K562 (cell line): ENCODE measurements around the gene PRSS22. TPM values are rescaled to one million over a fixed set of nuclear protein-coding genes. Genes with fewer than 3 reads are reported as not detected.

Experiments used
- ATAC-seq: fragments of 200-7000 bp; cut with Tn5 transposase; 3 replicates; pipeline ENCODE4 v1.9.1; 2020; ENCODE audit warnings: moderate library complexity
- BruUV-seq: library from RNA; stranded (reverse); fragments of 400-500 nt; replicated peaks from 2 replicates; lab custom pipeline; 2021; lab: Mats Ljungman, UMichigan
- CTCF ChIA-PET: fragments of 300-600 bp; formaldehyde crosslinking; extraction: SDS; loops from one replicate; lab custom pipeline; 2021; ENCODE audit warnings: low intra/inter-chr PET ratio; lab: Yijun Ruan, JAX
- POLR2A ChIA-PET: fragments of 300-600, 350-650 bp; sonication (Branson Sonifier 250); formaldehyde crosslinking; extraction: SDS; loops from one replicate; lab custom pipeline; 2021; ENCODE audit warnings: antibody characterized with exemption, inconsistent platforms; lab: Yijun Ruan, JAX
- DNase-seq, 4 experiments: peaks; one replicate each; pipeline versions ENCODE4 v3.0.0 to v3.0.0-alpha.2; 2011 to 2018; ENCODE audit warnings: low spot score in 3 of 4, mixed read lengths in 3 of 4; ENCODE audit errors: extremely low read depth in 1 of 4
- FAIRE-seq: peaks from 2 replicates; lab custom pipeline; 2011; peaks lifted over from hg19 to GRCh38; lab: Jason Lieb, UNC
- H2AFZ ChIP-seq: 2 replicates; pipeline ENCODE4 v1.6.0; 2011; ENCODE audit warnings: low read depth, low read length, control low read depth, inconsistent platforms
- H3K27ac ChIP-seq: fragments of 200-600 bp; 3 replicates; pipeline ENCODE4 v1.8.0; 2011; ENCODE audit warnings: low read depth, mild to moderate bottlenecking, control low read depth, inconsistent platforms, low read length, moderate library complexity, mixed read lengths; ENCODE audit errors: extremely low read depth
- H3K27me3 ChIP-seq, 2 experiments: fragments of 300-600 bp in 1 of 2; 2 replicates in 1 of 2; 3 replicates in 1 of 2; pipeline versions ENCODE4 v1.6.0 to v1.8.0; 2011; ENCODE audit warnings: inconsistent platforms in 2 of 2, low read length in 2 of 2, mild to moderate bottlenecking in 1 of 2, mixed read lengths in 1 of 2, moderate library complexity in 1 of 2; ENCODE audit not compliant: control insufficient read depth in 2 of 2, insufficient read depth in 2 of 2
- H3K36me3 ChIP-seq: fragments of 300-600 bp; 3 replicates; pipeline ENCODE4 v1.8.0; 2011; ENCODE audit warnings: mild to moderate bottlenecking, low read length, inconsistent platforms; ENCODE audit not compliant: control insufficient read depth, insufficient read depth
- H3K4me1 ChIP-seq, 2 experiments: fragments of 200-600 bp in 1 of 2; replicated peaks in 1 of 2; 2 replicates in 1 of 2; 3 replicates in 1 of 2; pipeline versions ENCODE4 v1.5.1 to v1.8.0; 2011; ENCODE audit warnings: inconsistent platforms in 2 of 2, low read length in 2 of 2, mild to moderate bottlenecking in 1 of 2, mixed read lengths in 1 of 2, moderate library complexity in 1 of 2; ENCODE audit not compliant: control insufficient read depth in 2 of 2, insufficient read depth in 2 of 2
- H3K4me2 ChIP-seq: 2 replicates; pipeline ENCODE4 v1.6.1; 2011; ENCODE audit warnings: low read length, control low read depth, inconsistent platforms, mixed read lengths; ENCODE audit not compliant: insufficient read depth
- H3K4me3 ChIP-seq: fragments of 200-600 bp; sonication (generic), shearing (Covaris generic); 2 replicates; pipeline ENCODE4 v1.5.1; 2016; ENCODE audit warnings: control low read depth, inconsistent platforms
- H3K79me2 ChIP-seq: fragments of 200-600 bp; 3 replicates; pipeline ENCODE4 v1.8.0; 2011; ENCODE audit warnings: low read length, inconsistent platforms; ENCODE audit not compliant: control insufficient read depth, insufficient read depth
- H3K9ac ChIP-seq, 2 experiments: 2 replicates each; pipeline versions ENCODE4 v1.6.0 to v1.6.1; 2011; ENCODE audit warnings: low read depth in 2 of 2, low read length in 2 of 2, control low read depth in 1 of 2, inconsistent platforms in 1 of 2, mild to moderate bottlenecking in 1 of 2, mixed read lengths in 1 of 2; ENCODE audit not compliant: insufficient read depth in 1 of 2
- H3K9me1 ChIP-seq: one replicate; pipeline ENCODE4 v1.6.0; 2011; ENCODE audit warnings: inconsistent platforms, mild to moderate bottlenecking, low read length, moderate library complexity; ENCODE audit not compliant: control insufficient read depth, insufficient read depth
- H3K9me3 ChIP-seq: replicated peaks from 2 replicates; pipeline ENCODE4 v1.5.1; 2011; ENCODE audit warnings: low read depth, low read length, inconsistent platforms; ENCODE audit not compliant: control insufficient read depth, insufficient read depth
- H4K20me1 ChIP-seq: replicated peaks from 2 replicates; pipeline ENCODE4 v1.6.1; 2011; ENCODE audit warnings: low read length, inconsistent platforms, mixed read lengths; ENCODE audit not compliant: control insufficient read depth, insufficient read depth
- CEBPB ChIP-seq: fragments of 450-650 bp; IDR thresholded peaks from 2 replicates; pipeline ENCODE4 v1.6.1; 2016; ENCODE audit warnings: missing genetic modification characterization, missing compliant biosample characterization
- EP400 ChIP-seq: fragments of 450-650 bp; IDR thresholded peaks from 2 replicates; pipeline ENCODE4 v1.6.1; 2017; ENCODE audit warnings: antibody characterized with exemption, mild to moderate bottlenecking, moderate library complexity
- FOXK2 ChIP-seq, 2 experiments: fragments of 450-650 bp; IDR thresholded peaks in 1 of 2; conservative IDR thresholded peaks in 1 of 2; 2 replicates each; pipeline ENCODE4 v1.6.1; 2016; ENCODE audit warnings: low read depth in 2 of 2, mild to moderate bottlenecking in 1 of 2
- HEY1 ChIP-seq: fragments of 250-450 bp; sonication (Bioruptor Pico); IDR thresholded peaks from 2 replicates; pipeline ENCODE4 v1.5.0; 2020; ENCODE audit warnings: mild to moderate bottlenecking, moderate library complexity, borderline replicate concordance
- NCOA1 ChIP-seq: fragments of 450-650 bp; IDR thresholded peaks from 2 replicates; pipeline ENCODE4 v1.6.1; 2016; ENCODE audit warnings: low read depth
- STAT5B ChIP-seq: fragments of 250-450 bp; sonication (Bioruptor Pico); IDR thresholded peaks from 2 replicates; pipeline ENCODE4 v1.8.0; 2021; ENCODE audit warnings: mild to moderate bottlenecking, inconsistent platforms
- ZNF124 ChIP-seq: sonication (generic); formaldehyde crosslinking; IDR thresholded peaks from 2 replicates; pipeline ENCODE4 v1.8.1; 2022; ENCODE audit warnings: missing genetic modification reagents
- WGBS: fragments of 100-300 bp; shearing (Covaris generic); methylation state at CpG from one replicate; pipeline ENCODE4 v1.1.6; 2016; ENCODE audit warnings: low coverage, mixed read lengths; ENCODE audit not compliant: insufficient coverage; ENCODE audit errors: missing lambda C conversion rate; 5-methylcytosine and 5-hydroxymethylcytosine counted together
- in situ Hi-C: fragments of 300-500 bp; cut with MboI; formaldehyde crosslinking; loops from 4 replicates; pipeline ENCODE4 v1.15.0; 2018; ENCODE audit warnings: inconsistent platforms, mixed read lengths
- intact Hi-C: fragments of 100-400 bp; cut with micrococcal nuclease; formaldehyde crosslinking; loops from 2 replicates; pipeline ENCODE4 v1.14.2; 2022
- polyA plus RNA-seq, 8 experiments: library from polyadenylated mRNA; depleted of rRNA in 4 of 8; stranded (reverse) in 5 of 8; unstranded in 3 of 8; fragments of >200 nt; fragmentation: Nextera tagmentation in 2 of 8; fragmentation: Illumina TruSeq in 1 of 8; extraction: Ambion mirVana in 2 of 8; extraction: Trizol in 1 of 8; gene quantifications; 2 replicates each; pipeline versions ENCODE4 v1.2.1 to v1.2.3, GENCODE V29; 2011 to 2014; ENCODE audit warnings: inconsistent platforms in 1 of 8, missing spikeins in 1 of 8
- total RNA-seq, 7 experiments: library from RNA; depleted of rRNA in 6 of 7; stranded (reverse); fragments of >200 nt in 6 of 7; fragmentation: Illumina TruSeq in 2 of 7; extraction: Trizol in 2 of 7; gene quantifications; 2 replicates each; pipeline versions ENCODE4 v1.2.1 to v1.2.3, GENCODE V29; 2011 to 2021; ENCODE audit warnings: low replicate concordance in 1 of 7
- TF ChIP-seq, protein P1 (sequence below): sonication (generic); formaldehyde crosslinking; IDR thresholded peaks from 2 replicates; pipeline ENCODE4 v1.8.0; 2023; ENCODE audit warnings: mild to moderate bottlenecking, missing genetic modification reagents
- TF ChIP-seq, protein P2 (sequence below), 2 experiments: fragments of 450-650 bp; formaldehyde crosslinking in 1 of 2; IDR thresholded peaks; 2 replicates each; pipeline versions ENCODE4 v1.4.0 to v1.6.1; 2014 to 2020; ENCODE audit warnings: mild to moderate bottlenecking in 2 of 2, borderline replicate concordance in 1 of 2, low read depth in 1 of 2

Gene PRSS22
- total and polyA plus RNA-seq, 9 of the 15 experiments (the other 6 are each of a cell fraction or from before 2014, with no cell fraction given), result 0.13 to 0.42 TPM; not detected in 7

- no peak for TF ChIP-seq EP400
- TF ChIP-seq, protein P1, sequence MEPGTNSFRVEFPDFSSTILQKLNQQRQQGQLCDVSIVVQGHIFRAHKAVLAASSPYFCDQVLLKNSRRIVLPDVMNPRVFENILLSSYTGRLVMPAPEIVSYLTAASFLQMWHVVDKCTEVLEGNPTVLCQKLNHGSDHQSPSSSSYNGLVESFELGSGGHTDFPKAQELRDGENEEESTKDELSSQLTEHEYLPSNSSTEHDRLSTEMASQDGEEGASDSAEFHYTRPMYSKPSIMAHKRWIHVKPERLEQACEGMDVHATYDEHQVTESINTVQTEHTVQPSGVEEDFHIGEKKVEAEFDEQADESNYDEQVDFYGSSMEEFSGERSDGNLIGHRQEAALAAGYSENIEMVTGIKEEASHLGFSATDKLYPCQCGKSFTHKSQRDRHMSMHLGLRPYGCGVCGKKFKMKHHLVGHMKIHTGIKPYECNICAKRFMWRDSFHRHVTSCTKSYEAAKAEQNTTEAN (CRISPR knock-in tag), result no peak
These were observed 32.8 kb downstream of the PRSS22 start (continued) for GRCh38 chr16:2825049-2825742.

GRCh38 chr16:2824626-2825025, 33.3 kb downstream of the PRSS22 start:
- H3K79me2 ChIP-seq, result no peaks in the 10 kb centered on the region
- peaks cover 0 to 37% of the 10 kb centered on the region in 2 experiments; a peak in 2 of 5 replicates for H3K4me1 ChIP-seq
- no peak overlapping the region for H3K9ac ChIP-seq
- peaks cover 17% of the 10 kb centered on the region; the same call in 1 of the 3 replicates for H3K36me3 ChIP-seq
- H3K4me3 ChIP-seq, result no peak overlapping the region
- DNase-seq (no peak), ATAC-seq (no peak), FAIRE-seq (no peak)
- no TSS peak for BruUV-seq
- TF ChIP-seq CEBPB (tag) (no peak), ZNF124 (CRISPR knock-in tag) (no peak), STAT5B (CRISPR knock-in tag) (no peak), FOXK2 (conservative IDR thresholded peaks at IDR 0.05 in 1 of 2, IDR thresholded peaks at IDR 0.05 in 1 of 2; ENCODE audit: low read depth in 2 of 2) (no peak), HEY1 (CRISPR knock-in tag) (no peak), NCOA1 (no peak)
- TF ChIP-seq, protein P2, sequence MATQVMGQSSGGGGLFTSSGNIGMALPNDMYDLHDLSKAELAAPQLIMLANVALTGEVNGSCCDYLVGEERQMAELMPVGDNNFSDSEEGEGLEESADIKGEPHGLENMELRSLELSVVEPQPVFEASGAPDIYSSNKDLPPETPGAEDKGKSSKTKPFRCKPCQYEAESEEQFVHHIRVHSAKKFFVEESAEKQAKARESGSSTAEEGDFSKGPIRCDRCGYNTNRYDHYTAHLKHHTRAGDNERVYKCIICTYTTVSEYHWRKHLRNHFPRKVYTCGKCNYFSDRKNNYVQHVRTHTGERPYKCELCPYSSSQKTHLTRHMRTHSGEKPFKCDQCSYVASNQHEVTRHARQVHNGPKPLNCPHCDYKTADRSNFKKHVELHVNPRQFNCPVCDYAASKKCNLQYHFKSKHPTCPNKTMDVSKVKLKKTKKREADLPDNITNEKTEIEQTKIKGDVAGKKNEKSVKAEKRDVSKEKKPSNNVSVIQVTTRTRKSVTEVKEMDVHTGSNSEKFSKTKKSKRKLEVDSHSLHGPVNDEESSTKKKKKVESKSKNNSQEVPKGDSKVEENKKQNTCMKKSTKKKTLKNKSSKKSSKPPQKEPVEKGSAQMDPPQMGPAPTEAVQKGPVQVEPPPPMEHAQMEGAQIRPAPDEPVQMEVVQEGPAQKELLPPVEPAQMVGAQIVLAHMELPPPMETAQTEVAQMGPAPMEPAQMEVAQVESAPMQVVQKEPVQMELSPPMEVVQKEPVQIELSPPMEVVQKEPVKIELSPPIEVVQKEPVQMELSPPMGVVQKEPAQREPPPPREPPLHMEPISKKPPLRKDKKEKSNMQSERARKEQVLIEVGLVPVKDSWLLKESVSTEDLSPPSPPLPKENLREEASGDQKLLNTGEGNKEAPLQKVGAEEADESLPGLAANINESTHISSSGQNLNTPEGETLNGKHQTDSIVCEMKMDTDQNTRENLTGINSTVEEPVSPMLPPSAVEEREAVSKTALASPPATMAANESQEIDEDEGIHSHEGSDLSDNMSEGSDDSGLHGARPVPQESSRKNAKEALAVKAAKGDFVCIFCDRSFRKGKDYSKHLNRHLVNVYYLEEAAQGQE (IDR thresholded peaks at IDR 0.05; ENCODE audit: borderline replicate concordance), result peak; percentile 43; the same call in 1 of the 2 replicates
- TF ChIP-seq, protein P2 (CRISPR knock-in tag; IDR thresholded peaks at IDR 0.05; ENCODE audit: low read depth), result no peak
- in situ Hi-C loops (no loop called here), intact Hi-C loops (no loop called here)
- CTCF ChIA-PET, result no interaction called here
- H3K4me2 ChIP-seq, result no peak overlapping the region
- H3K9me1 ChIP-seq, result no peaks in the 10 kb centered on the region
- no peak overlapping the region for H3K27ac ChIP-seq
- 31% methylated on average over 10 of the region's 10 CpGs for WGBS
- H3K27me3 ChIP-seq, result peaks cover 22 to 41% of the 10 kb centered on the region in 2 experiments
- no peaks in the 10 kb centered on the region for H3K9me3 ChIP-seq
- no peak overlapping the region for H2AFZ ChIP-seq
- H4K20me1 ChIP-seq, result peaks cover 10% of the 10 kb centered on the region
- POLR2A ChIA-PET, result no interaction called here
